ENCODE results near the gene PTPN21. TPM values are rescaled to one million over a fixed set of nuclear protein-coding genes. Genes with fewer than 3 reads are reported as not detected.

The PTPN21 gene
- total RNA-seq, 4 donors from 2014 or later: 6.5 to 37.7 (median 19.0) TPM

DNA sequence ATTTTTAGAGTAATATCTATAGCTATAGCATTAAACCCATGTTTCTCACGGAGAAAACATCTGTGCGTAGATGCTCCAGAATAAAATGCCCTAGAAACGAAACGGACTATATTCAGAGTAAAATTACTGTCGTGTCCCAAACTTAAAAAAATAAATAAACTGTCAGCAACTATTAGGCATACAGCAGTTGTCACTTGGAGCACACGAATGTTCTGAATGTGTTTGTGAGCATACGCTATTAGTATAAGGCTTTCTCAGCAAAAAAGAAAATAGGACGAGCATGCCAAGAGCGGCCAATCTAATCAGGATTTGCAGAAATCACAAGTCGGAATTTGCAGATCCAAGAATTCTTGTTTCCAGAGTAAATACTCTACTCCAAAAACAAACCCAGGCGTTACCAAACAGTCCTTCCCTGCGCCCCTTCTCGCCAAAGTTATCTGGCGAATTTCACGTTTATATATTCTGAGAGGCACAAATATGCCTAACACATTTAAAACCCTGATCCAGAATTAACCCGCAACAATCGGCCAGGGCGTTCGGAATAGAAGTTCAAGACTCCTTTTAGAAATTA, 836 bp downstream of the PTPN21 start:
- H3K27ac ChIP-seq: peak overlapping the region; percentile 92 to 94
- H3K4me3 ChIP-seq: peak overlapping the region; percentile 58 to 94
- H3K27me3 ChIP-seq: no peaks in the 10 kb centered on the region
- H3K36me3 ChIP-seq: no peaks in the 10 kb centered on the region
- no peak for DNase-seq
- peaks cover 0 to 16% of the 10 kb centered on the region in 2 donors for H3K4me1 ChIP-seq
- H3K9me3 ChIP-seq: no peaks in the 10 kb centered on the region
- intact Hi-C loops (cut with DNase I; ENCODE audit: low total_unique reads): no loop called here
- TF ChIP-seq POLR2A (IDR thresholded peaks at IDR 0.05) (no peak), CTCF (IDR thresholded peaks at IDR 0.05) (no peak)

- Histone ChIP-seq H3K4me3 (peak overlapping the region in 1 of 2 donors; percentile 59), H3K27ac (peak overlapping the region in 1 of 2 donors; percentile 80), H3K36me3 (no peaks in the 10 kb centered on the region), H3K27me3 (no peaks in the 10 kb centered on the region), H3K4me1 (peaks cover 0 to 16% of the 10 kb centered on the region in 2 donors), H3K9me3 (no peaks in the 10 kb centered on the region)
- DNase-seq: no peak
- intact Hi-C loops (cut with DNase I; ENCODE audit: low total_unique reads): no loop called here
- TF ChIP-seq POLR2A (IDR thresholded peaks at IDR 0.05) (no peak), CTCF (IDR thresholded peaks at IDR 0.05) (no peak)
These were observed 1.9 kb downstream of the PTPN21 start for GRCh38 chr14:88552876-88553275.

DNA sequence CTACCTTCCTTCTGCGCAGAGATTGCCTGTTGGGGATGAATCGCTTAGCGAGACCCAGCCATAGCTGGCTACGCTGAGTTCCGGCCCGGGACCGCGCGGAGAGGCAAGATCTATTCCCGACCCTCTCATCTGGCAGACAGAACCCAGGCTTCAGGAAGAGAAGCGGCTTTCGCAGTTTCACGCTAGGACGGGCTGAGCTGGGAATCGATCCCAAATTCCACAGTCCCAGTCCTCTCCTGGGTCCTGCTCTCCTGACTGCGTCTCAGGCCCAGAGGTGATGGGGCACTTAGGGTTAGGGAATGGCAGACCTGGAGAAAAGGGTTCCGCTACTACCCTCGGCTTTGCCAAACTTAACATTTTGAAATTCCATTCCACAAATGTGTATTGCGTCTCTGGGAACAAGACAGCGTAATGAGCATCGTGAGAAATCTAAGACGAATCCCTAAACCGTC, 2.8 kb downstream of the PTPN21 start:
- TF ChIP-seq POLR2A (IDR thresholded peaks at IDR 0.05) (no peak), CTCF (IDR thresholded peaks at IDR 0.05) (no peak)
- peak in 1 of 2 donors; percentile 27 for DNase-seq
- Histone ChIP-seq H3K9me3 (no peaks in the 10 kb centered on the region), H3K36me3 (no peaks in the 10 kb centered on the region), H3K27me3 (no peaks in the 10 kb centered on the region), H3K4me3 (peak overlapping the region; percentile 59 to 83), H3K27ac (peak overlapping the region; percentile 67 to 80), H3K4me1 (peaks cover 0 to 16% of the 10 kb centered on the region in 2 donors)
- intact Hi-C loops (cut with DNase I; ENCODE audit: low total_unique reads): no loop called here

- H3K27ac ChIP-seq: peak overlapping the region; percentile 67 to 80
- TF ChIP-seq POLR2A (IDR thresholded peaks at IDR 0.05): peak in 1 of 2 donors; percentile 55
- TF ChIP-seq CTCF (IDR thresholded peaks at IDR 0.05): peak; percentile 32 to 54 (median 42)
- H3K9me3 ChIP-seq: no peaks in the 10 kb centered on the region
- no peaks in the 10 kb centered on the region for H3K27me3 ChIP-seq
- peaks cover 0 to 16% of the 10 kb centered on the region in 2 donors for H3K4me1 ChIP-seq
- intact Hi-C loops (cut with DNase I; ENCODE audit: low total_unique reads): no loop called here
- no peaks in the 10 kb centered on the region for H3K36me3 ChIP-seq
- peak overlapping the region; percentile 59 to 83 for H3K4me3 ChIP-seq
- peak; percentile 73 to 83 for DNase-seq
These were observed 3.5 kb downstream of the PTPN21 start for GRCh38 chr14:88551094-88551870.

- Histone ChIP-seq H3K36me3 (no peaks in the 10 kb centered on the region), H3K4me1 (peaks cover 0 to 16% of the 10 kb centered on the region in 2 donors), H3K27me3 (no peaks in the 10 kb centered on the region), H3K27ac (no peak overlapping the region), H3K9me3 (no peaks in the 10 kb centered on the region), H3K4me3 (no peak overlapping the region)
- intact Hi-C loops (cut with DNase I; ENCODE audit: low total_unique reads): no loop called here
- DNase-seq: no peak
- TF ChIP-seq CTCF (IDR thresholded peaks at IDR 0.05): no peak
- TF ChIP-seq POLR2A (IDR thresholded peaks at IDR 0.05): no peak
These were observed 4.7 kb downstream of the PTPN21 start for GRCh38 chr14:88550078-88550477.

Data from uterus (tissue), 4 donors.